Activated T-helper 1 cell treated with anti-CD3 and anti-CD28 coated beads, Interleukin-12 subunit alpha, Interleukin-12 subunit beta, Interleukin-2, Interleukin-4 antibody, amounts not matched to agents 30 ng/mL and 10 ng/mL and 1 ng/mL, durations not matched to agents 14 hours and 24 hours and 36 hours (primary cell): ENCODE measurements around the gene ENAH. TPM values are rescaled to one million over a fixed set of nuclear protein-coding genes. Genes with fewer than 3 reads are reported as not detected.
"Not testable (repeated sequence)": the region's sequence is repeated elsewhere in the genome, so short reads cannot be mapped to it uniquely, and the experiment has no call there.

Experiments
- DNase-seq: peaks from one replicate; pipeline ENCODE4 v3.0.0; 2021; ENCODE audit warnings: low spot score
- H3K27ac Mint-ChIP-seq: one replicate; pipeline ENCODE4 v1.8.0; 2021; ENCODE audit warnings: mild to moderate bottlenecking, mixed read lengths
- H3K27me3 Mint-ChIP-seq: one replicate; pipeline ENCODE4 v1.8.0; 2022; ENCODE audit warnings: mild to moderate bottlenecking, moderate library complexity, mixed read lengths; ENCODE audit not compliant: insufficient read depth
- H3K36me3 Mint-ChIP-seq: one replicate; pipeline ENCODE4 v1.8.0; 2021; ENCODE audit warnings: low read depth, mixed read lengths
- H3K4me1 Mint-ChIP-seq: one replicate; pipeline ENCODE4 v1.8.0; 2021; ENCODE audit warnings: low read depth, mixed read lengths
- H3K4me3 Mint-ChIP-seq: one replicate; pipeline ENCODE4 v1.8.0; 2021; ENCODE audit warnings: mild to moderate bottlenecking, moderate library complexity, mixed read lengths
- H3K9me3 Mint-ChIP-seq: one replicate; pipeline ENCODE4 v1.8.0; 2021; ENCODE audit warnings: mixed read lengths
- intact Hi-C: fragments of 100-400 bp; cut with micrococcal nuclease; formaldehyde crosslinking; loops from one replicate; pipeline ENCODE4 v1.15.1; 2024
- total RNA-seq: library from RNA; stranded (reverse); gene quantifications from 2 replicates; pipeline ENCODE4 v1.2.3, GENCODE V29; 2022

The ENAH gene
- total RNA-seq, 1 donor from 2014 or later, result 0.23 TPM

DNA sequence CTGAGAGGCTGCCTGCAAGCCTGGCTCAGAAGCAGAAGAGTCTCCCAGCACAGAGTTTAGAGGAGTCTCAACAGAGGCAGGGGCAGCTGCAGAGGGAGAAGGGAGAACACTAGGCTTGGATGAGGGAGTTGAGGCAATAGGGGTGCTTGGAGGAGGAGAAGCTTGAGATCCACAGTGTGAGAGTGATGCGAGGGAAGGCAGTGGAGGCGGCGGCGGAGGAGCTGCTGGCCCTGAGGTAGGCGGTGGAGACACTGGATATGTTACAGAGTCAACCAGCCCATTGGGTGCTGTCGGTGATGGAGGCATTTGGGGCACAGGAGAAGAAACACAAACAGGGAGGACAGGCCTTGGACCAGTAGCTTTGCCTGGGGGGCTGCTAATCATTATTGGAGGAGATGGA lies 135.7 kb downstream of the ENAH start:
- Mint-ChIP-seq H3K9me3 (no peaks in the 10 kb centered on the region), H3K27ac (no peak overlapping the region), H3K36me3 (no peaks in the 10 kb centered on the region), H3K4me1 (no peaks in the 10 kb centered on the region), H3K4me3 (no peak overlapping the region), H3K27me3 (peaks cover 20% of the 10 kb centered on the region)
- intact Hi-C loops, result no loop called here
- no peak for DNase-seq

DNA sequence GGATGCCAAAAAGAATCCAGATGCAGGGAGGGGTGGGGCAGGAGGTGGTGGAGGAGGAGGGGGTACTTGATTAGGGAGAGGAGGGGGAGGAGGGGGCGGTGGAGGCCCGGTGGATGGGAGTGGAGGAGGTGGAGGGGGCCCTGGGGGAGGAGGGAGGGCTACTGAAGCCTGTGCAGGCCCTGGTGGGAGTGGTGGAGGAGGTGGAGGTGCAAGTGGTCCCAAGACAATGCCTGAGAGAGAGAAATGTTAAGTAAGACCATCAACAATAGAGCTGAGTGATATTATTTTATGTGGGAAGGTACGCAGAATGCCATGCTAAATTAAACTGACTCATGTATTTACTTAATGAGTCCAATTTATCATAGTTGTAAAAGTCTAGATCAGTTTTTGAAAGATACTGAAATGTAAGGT lies 138.2 kb downstream of the ENAH start:
- DNase-seq, result no peak
- no peak overlapping the region for H3K4me3 Mint-ChIP-seq
- H3K27me3 Mint-ChIP-seq, result peaks cover 20% of the 10 kb centered on the region
- no peaks in the 10 kb centered on the region for H3K36me3 Mint-ChIP-seq
- no peaks in the 10 kb centered on the region for H3K4me1 Mint-ChIP-seq
- intact Hi-C loops, result no loop called here
- H3K27ac Mint-ChIP-seq, result no peak overlapping the region
- H3K9me3 Mint-ChIP-seq, result no peaks in the 10 kb centered on the region

DNA sequence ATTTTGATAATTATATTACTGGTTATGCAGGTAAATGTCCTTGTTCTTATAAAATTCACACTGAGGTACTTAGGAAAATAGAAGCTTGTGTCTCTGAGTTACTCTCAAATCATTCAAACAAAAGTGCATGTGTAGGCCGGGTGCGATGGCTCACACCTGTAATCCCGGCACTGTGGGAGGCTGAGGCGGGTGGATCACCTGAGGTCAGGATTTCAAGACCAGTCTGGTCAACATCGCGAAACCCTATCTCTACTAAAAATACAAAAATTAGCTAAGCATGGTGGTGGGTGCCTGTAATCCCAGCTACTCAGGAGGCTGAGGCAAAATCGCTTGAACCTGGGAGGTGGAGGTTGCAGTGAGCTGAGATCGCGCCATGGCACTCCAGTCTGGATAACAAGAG lies 139.3 kb downstream of the ENAH start:
- H3K4me3 Mint-ChIP-seq, DNase-seq, H3K9me3 Mint-ChIP-seq, H3K27ac Mint-ChIP-seq, intact Hi-C loops, H3K4me1 Mint-ChIP-seq, H3K36me3 Mint-ChIP-seq: not testable (repeated sequence)
- H3K27me3 Mint-ChIP-seq, result peaks cover 18% of the 10 kb centered on the region

DNA sequence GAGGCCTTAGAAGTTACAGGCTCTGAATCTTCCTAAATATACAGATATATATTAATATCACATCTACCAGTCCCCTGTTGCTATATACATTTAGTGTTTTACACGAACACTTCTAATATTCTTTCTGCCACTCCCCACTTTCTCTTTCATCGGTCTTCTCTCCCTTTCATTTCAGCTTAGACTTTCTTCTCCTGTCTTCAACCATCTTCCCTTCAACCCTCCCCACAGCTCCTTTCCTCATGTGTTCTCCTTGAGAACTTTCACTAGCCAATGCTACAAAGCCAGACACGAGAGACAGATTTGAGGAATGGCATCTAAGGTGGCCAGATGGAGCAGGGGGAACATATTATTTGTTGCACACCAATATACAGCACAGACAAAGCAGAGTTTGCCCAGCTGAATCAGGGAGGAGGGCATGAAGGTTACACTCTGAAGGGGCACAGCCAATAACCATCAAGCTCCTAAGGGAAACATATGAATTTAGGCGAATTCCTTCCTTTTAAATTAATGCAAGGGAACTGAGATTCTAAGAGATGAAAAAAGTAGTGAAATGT lies 141.0 kb downstream of the ENAH start:
- Mint-ChIP-seq H3K36me3 (no peaks in the 10 kb centered on the region), H3K9me3 (no peaks in the 10 kb centered on the region), H3K27me3 (peaks cover 13% of the 10 kb centered on the region), H3K27ac (no peak overlapping the region), H3K4me1 (no peaks in the 10 kb centered on the region), H3K4me3 (no peak overlapping the region)
- intact Hi-C loops, result no loop called here
- DNase-seq, result no peak

DNA sequence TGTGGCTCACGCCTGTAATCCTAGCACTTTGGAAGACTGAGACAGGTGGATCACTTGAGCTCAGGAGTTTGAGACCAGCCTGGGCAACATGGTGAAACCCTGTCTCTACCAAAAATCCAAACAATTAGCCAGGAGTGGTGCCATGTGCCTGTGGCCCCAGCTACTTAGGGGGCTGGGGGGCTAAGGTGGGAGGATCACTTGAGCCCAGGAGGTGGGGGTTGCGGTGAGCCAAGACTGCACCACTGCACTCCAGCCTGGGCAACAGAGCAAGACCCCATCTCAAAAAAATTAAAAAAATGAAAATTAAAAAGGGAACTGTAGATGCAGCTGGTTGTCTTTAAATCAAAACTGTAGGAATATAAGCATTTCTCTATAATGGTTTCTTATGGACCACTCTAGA lies 142.2 kb downstream of the ENAH start:
- DNase-seq, result not testable (repeated sequence)

GRCh38 chr1:225509770-225510169 lies 143.2 kb downstream of the ENAH start:
- DNase-seq, result no peak
- Mint-ChIP-seq H3K27me3 (peaks cover 10% of the 10 kb centered on the region), H3K9me3 (no peaks in the 10 kb centered on the region), H3K27ac (no peak overlapping the region), H3K4me3 (no peak overlapping the region), H3K36me3 (no peaks in the 10 kb centered on the region), H3K4me1 (no peaks in the 10 kb centered on the region)
- intact Hi-C loops, result no loop called here

More for the DNA sequence above, 142.2 kb downstream of the ENAH start:
- H3K4me3 Mint-ChIP-seq, intact Hi-C loops, H3K36me3 Mint-ChIP-seq, H3K9me3 Mint-ChIP-seq, H3K27ac Mint-ChIP-seq, H3K4me1 Mint-ChIP-seq: not testable (repeated sequence)
- H3K27me3 Mint-ChIP-seq, result peaks cover 13% of the 10 kb centered on the region

DNA sequence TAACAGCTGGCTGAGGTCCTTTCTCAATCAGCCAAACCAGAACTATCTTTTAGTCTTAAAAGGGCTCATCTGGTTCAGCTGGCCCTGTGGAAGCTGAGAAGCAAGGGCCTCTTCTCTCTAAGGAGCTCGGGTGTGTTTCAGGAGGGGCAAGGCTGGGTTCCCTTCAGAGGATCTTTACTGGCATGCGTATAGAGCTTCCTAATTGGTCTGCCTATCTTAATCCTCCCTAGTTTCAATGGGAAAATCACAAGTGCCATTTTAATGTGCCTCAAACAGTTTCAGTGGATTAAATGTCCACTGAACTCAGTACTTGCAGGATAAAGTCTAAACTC lies 143.6 kb downstream of the ENAH start:
- H3K27ac Mint-ChIP-seq, result no peak overlapping the region
- peaks cover 8% of the 10 kb centered on the region for H3K27me3 Mint-ChIP-seq
- H3K9me3 Mint-ChIP-seq, result no peaks in the 10 kb centered on the region
- no peaks in the 10 kb centered on the region for H3K36me3 Mint-ChIP-seq
- H3K4me3 Mint-ChIP-seq, result no peak overlapping the region
- intact Hi-C loops, result no loop called here
- no peak for DNase-seq
- no peaks in the 10 kb centered on the region for H3K4me1 Mint-ChIP-seq

GRCh38 chr1:225508538-225509375 lies 144.2 kb downstream of the ENAH start:
- peaks cover 8% of the 10 kb centered on the region for H3K27me3 Mint-ChIP-seq
- DNase-seq, result no peak

GRCh38 chr1:225506727-225507126 lies 146.2 kb downstream of the ENAH start:
- no peak for DNase-seq
- intact Hi-C loops, result no loop called here
- Mint-ChIP-seq H3K27me3 (no peaks in the 10 kb centered on the region), H3K4me3 (no peak overlapping the region), H3K36me3 (no peaks in the 10 kb centered on the region), H3K4me1 (no peaks in the 10 kb centered on the region), H3K9me3 (no peaks in the 10 kb centered on the region), H3K27ac (no peak overlapping the region)

More at GRCh38 chr1:225508538-225509375, 144.2 kb downstream of the ENAH start:
- no peak overlapping the region for H3K27ac Mint-ChIP-seq
- intact Hi-C loops, result no loop called here
- H3K36me3 Mint-ChIP-seq, result no peaks in the 10 kb centered on the region
- no peaks in the 10 kb centered on the region for H3K9me3 Mint-ChIP-seq
- no peaks in the 10 kb centered on the region for H3K4me1 Mint-ChIP-seq
- H3K4me3 Mint-ChIP-seq, result no peak overlapping the region

- Mint-ChIP-seq H3K4me3 (no peak overlapping the region), H3K4me1 (no peaks in the 10 kb centered on the region), H3K27ac (no peak overlapping the region), H3K27me3 (peaks cover 6% of the 10 kb centered on the region), H3K36me3 (no peaks in the 10 kb centered on the region), H3K9me3 (no peaks in the 10 kb centered on the region)
- no peak for DNase-seq
- intact Hi-C loops, result no loop called here
Measured at GRCh38 chr1:225504776-225505175, 148.1 kb downstream of the ENAH start.

DNA sequence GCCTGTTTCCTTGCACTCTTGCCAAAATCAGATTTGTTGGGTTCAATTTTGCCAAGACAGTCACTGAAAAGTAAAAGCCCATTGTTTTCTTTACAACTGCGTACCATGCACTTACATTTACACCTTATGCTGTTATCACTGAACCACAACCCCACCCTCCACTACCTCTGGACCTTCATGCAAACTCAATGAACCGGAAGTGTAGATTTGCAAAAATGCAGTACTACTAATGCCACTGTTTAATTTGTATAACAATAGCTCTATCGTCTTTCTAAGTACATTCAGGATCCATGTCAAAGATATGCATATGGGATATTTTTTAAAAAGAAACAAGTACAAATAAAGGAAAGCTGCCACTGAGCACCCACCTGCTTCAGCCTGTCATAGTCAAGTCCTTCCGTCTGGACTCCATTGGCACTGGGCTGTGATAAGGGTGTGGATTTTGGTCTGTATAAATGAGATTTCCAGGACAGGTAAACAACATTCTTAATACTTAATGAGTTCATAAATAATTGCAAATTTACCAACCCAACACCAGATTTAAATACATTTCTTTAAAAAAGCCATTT lies 152.2 kb downstream of the ENAH start:
- no peak for DNase-seq
- Mint-ChIP-seq H3K4me1 (no peaks in the 10 kb centered on the region), H3K36me3 (no peaks in the 10 kb centered on the region), H3K9me3 (no peaks in the 10 kb centered on the region), H3K4me3 (no peak overlapping the region), H3K27me3 (peaks cover 6% of the 10 kb centered on the region), H3K27ac (no peak overlapping the region)
- intact Hi-C loops, result no loop called here

- Mint-ChIP-seq H3K36me3 (no peaks in the 10 kb centered on the region), H3K4me1 (no peaks in the 10 kb centered on the region), H3K27ac (no peak overlapping the region), H3K9me3 (no peaks in the 10 kb centered on the region), H3K4me3 (no peak overlapping the region), H3K27me3 (peaks cover 9% of the 10 kb centered on the region)
- no peak for DNase-seq
- intact Hi-C loops, result no loop called here
Measured at GRCh38 chr1:225498549-225499136, 154.3 kb downstream of the ENAH start.

- Mint-ChIP-seq H3K4me1 (no peaks in the 10 kb centered on the region), H3K9me3 (no peaks in the 10 kb centered on the region), H3K36me3 (no peaks in the 10 kb centered on the region), H3K27ac (no peak overlapping the region), H3K4me3 (no peak overlapping the region), H3K27me3 (peaks cover 18% of the 10 kb centered on the region)
- no peak for DNase-seq
- intact Hi-C loops, result no loop called here
Measured at GRCh38 chr1:225494789-225495359, 158.0 kb downstream of the ENAH start.
